ENCODE measurements around the gene PPFIA4. TPM values are rescaled to one million over a fixed set of nuclear protein-coding genes. Genes with fewer than 3 reads are reported as not detected.
A peak's percentile ranks its signal among the peaks of the same experiment; 100 is the strongest.

PPFIA4 gene
- total and polyA plus RNA-seq, 9 of the 15 experiments (the other 6 are each of a cell fraction or from before 2014, with no cell fraction given), result 0.07 to 12.0 (median 0.70) TPM

GRCh38 chr1:203006948-203007871 lies 19.1 kb upstream of the PPFIA4 start, which contains the start of gene TMEM183A (continued):
- TF ChIP-seq, protein P1, sequence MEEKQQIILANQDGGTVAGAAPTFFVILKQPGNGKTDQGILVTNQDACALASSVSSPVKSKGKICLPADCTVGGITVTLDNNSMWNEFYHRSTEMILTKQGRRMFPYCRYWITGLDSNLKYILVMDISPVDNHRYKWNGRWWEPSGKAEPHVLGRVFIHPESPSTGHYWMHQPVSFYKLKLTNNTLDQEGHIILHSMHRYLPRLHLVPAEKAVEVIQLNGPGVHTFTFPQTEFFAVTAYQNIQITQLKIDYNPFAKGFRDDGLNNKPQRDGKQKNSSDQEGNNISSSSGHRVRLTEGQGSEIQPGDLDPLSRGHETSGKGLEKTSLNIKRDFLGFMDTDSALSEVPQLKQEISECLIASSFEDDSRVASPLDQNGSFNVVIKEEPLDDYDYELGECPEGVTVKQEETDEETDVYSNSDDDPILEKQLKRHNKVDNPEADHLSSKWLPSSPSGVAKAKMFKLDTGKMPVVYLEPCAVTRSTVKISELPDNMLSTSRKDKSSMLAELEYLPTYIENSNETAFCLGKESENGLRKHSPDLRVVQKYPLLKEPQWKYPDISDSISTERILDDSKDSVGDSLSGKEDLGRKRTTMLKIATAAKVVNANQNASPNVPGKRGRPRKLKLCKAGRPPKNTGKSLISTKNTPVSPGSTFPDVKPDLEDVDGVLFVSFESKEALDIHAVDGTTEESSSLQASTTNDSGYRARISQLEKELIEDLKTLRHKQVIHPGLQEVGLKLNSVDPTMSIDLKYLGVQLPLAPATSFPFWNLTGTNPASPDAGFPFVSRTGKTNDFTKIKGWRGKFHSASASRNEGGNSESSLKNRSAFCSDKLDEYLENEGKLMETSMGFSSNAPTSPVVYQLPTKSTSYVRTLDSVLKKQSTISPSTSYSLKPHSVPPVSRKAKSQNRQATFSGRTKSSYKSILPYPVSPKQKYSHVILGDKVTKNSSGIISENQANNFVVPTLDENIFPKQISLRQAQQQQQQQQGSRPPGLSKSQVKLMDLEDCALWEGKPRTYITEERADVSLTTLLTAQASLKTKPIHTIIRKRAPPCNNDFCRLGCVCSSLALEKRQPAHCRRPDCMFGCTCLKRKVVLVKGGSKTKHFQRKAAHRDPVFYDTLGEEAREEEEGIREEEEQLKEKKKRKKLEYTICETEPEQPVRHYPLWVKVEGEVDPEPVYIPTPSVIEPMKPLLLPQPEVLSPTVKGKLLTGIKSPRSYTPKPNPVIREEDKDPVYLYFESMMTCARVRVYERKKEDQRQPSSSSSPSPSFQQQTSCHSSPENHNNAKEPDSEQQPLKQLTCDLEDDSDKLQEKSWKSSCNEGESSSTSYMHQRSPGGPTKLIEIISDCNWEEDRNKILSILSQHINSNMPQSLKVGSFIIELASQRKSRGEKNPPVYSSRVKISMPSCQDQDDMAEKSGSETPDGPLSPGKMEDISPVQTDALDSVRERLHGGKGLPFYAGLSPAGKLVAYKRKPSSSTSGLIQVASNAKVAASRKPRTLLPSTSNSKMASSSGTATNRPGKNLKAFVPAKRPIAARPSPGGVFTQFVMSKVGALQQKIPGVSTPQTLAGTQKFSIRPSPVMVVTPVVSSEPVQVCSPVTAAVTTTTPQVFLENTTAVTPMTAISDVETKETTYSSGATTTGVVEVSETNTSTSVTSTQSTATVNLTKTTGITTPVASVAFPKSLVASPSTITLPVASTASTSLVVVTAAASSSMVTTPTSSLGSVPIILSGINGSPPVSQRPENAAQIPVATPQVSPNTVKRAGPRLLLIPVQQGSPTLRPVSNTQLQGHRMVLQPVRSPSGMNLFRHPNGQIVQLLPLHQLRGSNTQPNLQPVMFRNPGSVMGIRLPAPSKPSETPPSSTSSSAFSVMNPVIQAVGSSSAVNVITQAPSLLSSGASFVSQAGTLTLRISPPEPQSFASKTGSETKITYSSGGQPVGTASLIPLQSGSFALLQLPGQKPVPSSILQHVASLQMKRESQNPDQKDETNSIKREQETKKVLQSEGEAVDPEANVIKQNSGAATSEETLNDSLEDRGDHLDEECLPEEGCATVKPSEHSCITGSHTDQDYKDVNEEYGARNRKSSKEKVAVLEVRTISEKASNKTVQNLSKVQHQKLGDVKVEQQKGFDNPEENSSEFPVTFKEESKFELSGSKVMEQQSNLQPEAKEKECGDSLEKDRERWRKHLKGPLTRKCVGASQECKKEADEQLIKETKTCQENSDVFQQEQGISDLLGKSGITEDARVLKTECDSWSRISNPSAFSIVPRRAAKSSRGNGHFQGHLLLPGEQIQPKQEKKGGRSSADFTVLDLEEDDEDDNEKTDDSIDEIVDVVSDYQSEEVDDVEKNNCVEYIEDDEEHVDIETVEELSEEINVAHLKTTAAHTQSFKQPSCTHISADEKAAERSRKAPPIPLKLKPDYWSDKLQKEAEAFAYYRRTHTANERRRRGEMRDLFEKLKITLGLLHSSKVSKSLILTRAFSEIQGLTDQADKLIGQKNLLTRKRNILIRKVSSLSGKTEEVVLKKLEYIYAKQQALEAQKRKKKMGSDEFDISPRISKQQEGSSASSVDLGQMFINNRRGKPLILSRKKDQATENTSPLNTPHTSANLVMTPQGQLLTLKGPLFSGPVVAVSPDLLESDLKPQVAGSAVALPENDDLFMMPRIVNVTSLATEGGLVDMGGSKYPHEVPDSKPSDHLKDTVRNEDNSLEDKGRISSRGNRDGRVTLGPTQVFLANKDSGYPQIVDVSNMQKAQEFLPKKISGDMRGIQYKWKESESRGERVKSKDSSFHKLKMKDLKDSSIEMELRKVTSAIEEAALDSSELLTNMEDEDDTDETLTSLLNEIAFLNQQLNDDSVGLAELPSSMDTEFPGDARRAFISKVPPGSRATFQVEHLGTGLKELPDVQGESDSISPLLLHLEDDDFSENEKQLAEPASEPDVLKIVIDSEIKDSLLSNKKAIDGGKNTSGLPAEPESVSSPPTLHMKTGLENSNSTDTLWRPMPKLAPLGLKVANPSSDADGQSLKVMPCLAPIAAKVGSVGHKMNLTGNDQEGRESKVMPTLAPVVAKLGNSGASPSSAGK (IDR thresholded peaks at IDR 0.05), result peak; percentile 94
- no peak for TF ChIP-seq ZFP1 (CRISPR knock-in tag; IDR thresholded peaks at IDR 0.05)
- TF ChIP-seq MBD2 (IDR thresholded peaks at IDR 0.05; ENCODE audit: borderline replicate concordance, low read depth), result peak; percentile 93
- no peak for TF ChIP-seq ZNF512 (tag; IDR thresholded peaks at IDR 0.05)
- TF ChIP-seq, protein P2, sequence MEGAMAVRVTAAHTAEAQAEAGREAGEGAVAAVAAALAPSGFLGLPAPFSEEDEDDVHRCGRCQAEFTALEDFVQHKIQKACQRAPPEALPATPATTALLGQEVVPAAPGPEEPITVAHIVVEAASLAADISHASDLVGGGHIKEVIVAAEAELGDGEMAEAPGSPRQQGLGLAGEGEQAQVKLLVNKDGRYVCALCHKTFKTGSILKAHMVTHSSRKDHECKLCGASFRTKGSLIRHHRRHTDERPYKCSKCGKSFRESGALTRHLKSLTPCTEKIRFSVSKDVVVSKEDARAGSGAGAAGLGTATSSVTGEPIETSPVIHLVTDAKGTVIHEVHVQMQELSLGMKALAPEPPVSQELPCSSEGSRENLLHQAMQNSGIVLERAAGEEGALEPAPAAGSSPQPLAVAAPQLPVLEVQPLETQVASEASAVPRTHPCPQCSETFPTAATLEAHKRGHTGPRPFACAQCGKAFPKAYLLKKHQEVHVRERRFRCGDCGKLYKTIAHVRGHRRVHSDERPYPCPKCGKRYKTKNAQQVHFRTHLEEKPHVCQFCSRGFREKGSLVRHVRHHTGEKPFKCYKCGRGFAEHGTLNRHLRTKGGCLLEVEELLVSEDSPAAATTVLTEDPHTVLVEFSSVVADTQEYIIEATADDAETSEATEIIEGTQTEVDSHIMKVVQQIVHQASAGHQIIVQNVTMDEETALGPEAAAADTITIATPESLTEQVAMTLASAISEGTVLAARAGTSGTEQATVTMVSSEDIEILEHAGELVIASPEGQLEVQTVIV (CRISPR knock-in tag; IDR thresholded peaks at IDR 0.05; ENCODE audit: borderline replicate concordance), result no peak
- TF ChIP-seq MTF1 (CRISPR knock-in tag; IDR thresholded peaks at IDR 0.05; ENCODE audit: borderline replicate concordance), result no peak
- no peak for TF ChIP-seq CHD1 (IDR thresholded peaks at IDR 0.05; ENCODE audit: low read length)
- TF ChIP-seq ZBTB2 (IDR thresholded peaks at IDR 0.05), result 0 out of 2 replicates have a peak, but pooled peaks have one; percentile 39
- no peak for TF ChIP-seq ZKSCAN3 (CRISPR knock-in tag; IDR thresholded peaks at IDR 0.05)
